Measurements from ENCODE around the gene GPR180. TPM values are rescaled to one million over a fixed set of nuclear protein-coding genes. Genes with fewer than 3 reads are reported as not detected.
"Not testable (repeated sequence)": the region's sequence is repeated elsewhere in the genome, so short reads cannot be mapped to it uniquely, and the experiment has no call there.

The GPR180 gene
- total RNA-seq, 1 experiment from 2014 or later, result 12.0 TPM

DNA sequence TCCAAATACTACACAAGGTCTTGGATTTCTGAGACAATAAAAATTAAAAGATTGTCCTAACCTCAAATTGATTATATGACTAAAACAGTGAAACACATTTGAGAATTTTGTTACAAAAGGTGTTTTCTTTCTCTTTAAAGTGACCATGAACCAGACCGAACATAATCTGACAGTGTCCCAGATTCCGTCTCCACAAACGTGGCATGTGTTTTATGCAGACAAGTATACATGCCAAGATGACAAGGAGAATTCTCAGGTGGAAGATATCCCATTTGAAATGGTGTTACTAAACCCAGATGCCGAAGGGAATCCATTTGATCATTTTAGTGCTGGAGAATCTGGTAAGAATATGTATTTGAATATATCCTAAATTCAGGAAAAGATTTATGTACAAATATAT, 10.4 kb downstream of the GPR180 start:
- Histone ChIP-seq H3K4me1 (no peaks in the 10 kb centered on the region), H3K27ac (no peak overlapping the region), H3K4me3 (no peak overlapping the region), H3K9me3 (replicated peaks) (no peaks in the 10 kb centered on the region), H3K36me3 (peaks cover 36% of the 10 kb centered on the region), H3K27me3 (no peaks in the 10 kb centered on the region)
- DNase-seq, result no peak

- DNase-seq, result no peak
- no peaks in the 10 kb centered on the region for H3K4me1 ChIP-seq
Measured at GRCh38 chr13:94613051-94613450, 11.4 kb downstream of the GPR180 start.

GRCh38 chr13:94617389-94618000, 15.8 kb downstream of the GPR180 start:
- H3K4me3 ChIP-seq, result no peak overlapping the region
- no peaks in the 10 kb centered on the region for H3K4me1 ChIP-seq
- peak in 1 of 2 experiments; percentile 36 for DNase-seq
- no peaks in the 10 kb centered on the region for H3K9me3 ChIP-seq (replicated peaks)
- no peak overlapping the region for H3K27ac ChIP-seq
- H3K36me3 ChIP-seq, result peaks cover 29% of the 10 kb centered on the region
- H3K27me3 ChIP-seq, result no peaks in the 10 kb centered on the region

More at GRCh38 chr13:94613051-94613450, 11.4 kb downstream of the GPR180 start:
- Histone ChIP-seq H3K9me3 (replicated peaks) (no peaks in the 10 kb centered on the region), H3K27me3 (no peaks in the 10 kb centered on the region), H3K36me3 (peaks cover 36% of the 10 kb centered on the region), H3K27ac (no peak overlapping the region), H3K4me3 (no peak overlapping the region)

GRCh38 chr13:94620286-94620896, 18.7 kb downstream of the GPR180 start:
- Histone ChIP-seq H3K27ac (no peak overlapping the region), H3K27me3 (no peaks in the 10 kb centered on the region), H3K36me3 (peaks cover 35% of the 10 kb centered on the region), H3K9me3 (replicated peaks) (no peaks in the 10 kb centered on the region), H3K4me3 (no peak overlapping the region), H3K4me1 (peaks cover 5% of the 10 kb centered on the region)
- peak in 1 of 2 experiments; percentile 37 for DNase-seq

DNA sequence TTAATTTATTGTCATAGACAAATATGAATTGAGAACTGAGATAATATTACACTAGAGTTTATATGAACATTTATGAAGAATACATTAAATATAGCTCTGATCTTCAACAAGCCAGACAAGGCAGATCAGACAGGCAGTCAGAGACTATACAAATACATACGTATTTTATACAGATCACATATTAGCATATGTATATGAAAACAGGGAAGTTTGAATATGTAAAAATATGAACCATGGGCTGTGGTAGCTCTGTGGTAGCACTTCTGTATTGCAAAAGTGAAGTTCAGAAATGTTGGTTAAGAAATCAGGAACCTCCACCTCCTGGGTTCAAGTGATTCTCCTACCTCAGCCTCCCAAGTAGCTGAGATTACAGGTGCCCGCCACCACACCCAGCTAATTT, 20.7 kb downstream of the GPR180 start:
- no peaks in the 10 kb centered on the region for H3K27me3 ChIP-seq
- H3K4me1 ChIP-seq, result peaks cover 5% of the 10 kb centered on the region
- DNase-seq, result no peak
- H3K9me3 ChIP-seq (replicated peaks), result no peaks in the 10 kb centered on the region
- peaks cover 48% of the 10 kb centered on the region for H3K36me3 ChIP-seq
- no peak overlapping the region for H3K4me3 ChIP-seq
- H3K27ac ChIP-seq, result no peak overlapping the region; the same call in 1 of the 2 replicates

GRCh38 chr13:94623316-94623715, 21.7 kb downstream of the GPR180 start:
- H3K36me3 ChIP-seq, result peaks cover 58% of the 10 kb centered on the region
- H3K27me3 ChIP-seq, result no peaks in the 10 kb centered on the region
- peaks cover 5% of the 10 kb centered on the region for H3K4me1 ChIP-seq
- H3K27ac ChIP-seq, result peak overlapping the region; percentile 69
- H3K9me3 ChIP-seq (replicated peaks), result no peaks in the 10 kb centered on the region
- H3K4me3 ChIP-seq, result no peak overlapping the region
- peak; percentile 45 to 73 for DNase-seq

- Histone ChIP-seq H3K4me3 (no peak overlapping the region), H3K4me1 (no peaks in the 10 kb centered on the region), H3K27me3 (no peaks in the 10 kb centered on the region), H3K9me3 (replicated peaks) (no peaks in the 10 kb centered on the region), H3K27ac (no peak overlapping the region), H3K36me3 (peaks cover 22% of the 10 kb centered on the region)
- no peak for DNase-seq
Measured at GRCh38 chr13:94630858-94631257, 29.2 kb downstream of the GPR180 start.

DNA sequence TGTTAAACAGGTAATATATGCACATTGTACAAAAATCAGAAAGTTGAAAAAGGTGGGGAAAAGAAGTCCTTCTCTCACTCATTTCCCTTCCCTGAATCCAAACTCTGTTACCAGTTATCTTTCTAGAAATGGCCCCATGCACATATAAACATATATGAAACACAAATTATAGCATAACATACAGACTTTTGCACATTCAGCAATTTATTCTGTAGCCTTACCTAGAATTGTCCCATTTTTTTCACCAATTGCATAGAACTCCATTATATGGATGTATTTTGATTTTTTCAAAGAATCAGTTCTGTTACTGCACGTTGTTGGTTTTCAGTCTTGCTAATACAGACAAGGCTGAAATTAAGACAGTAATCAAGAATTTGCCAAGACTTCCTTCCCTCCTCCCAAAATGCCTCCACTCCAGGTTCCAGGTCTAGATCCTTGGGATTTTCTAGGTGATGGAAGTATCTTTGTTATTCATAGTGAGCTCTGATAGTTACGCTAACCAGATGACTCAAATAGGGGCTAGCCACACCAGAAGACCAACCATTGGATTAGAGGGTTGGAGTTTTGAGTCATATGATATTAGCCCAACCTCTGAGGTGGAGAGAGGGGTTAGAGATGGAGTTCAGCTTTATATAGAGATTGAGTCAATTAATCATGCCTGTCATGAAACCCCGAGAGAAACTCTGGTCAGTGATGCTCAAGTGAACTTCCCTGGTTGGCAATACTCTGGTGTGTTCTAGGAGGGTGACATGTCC, 30.7 kb downstream of the GPR180 start:
- no peaks in the 10 kb centered on the region for H3K9me3 ChIP-seq (replicated peaks)
- peaks cover 11% of the 10 kb centered on the region for H3K36me3 ChIP-seq
- H3K4me1 ChIP-seq, result no peaks in the 10 kb centered on the region
- no peaks in the 10 kb centered on the region for H3K27me3 ChIP-seq
- no peak overlapping the region for H3K4me3 ChIP-seq
- H3K27ac ChIP-seq, result no peak overlapping the region
- DNase-seq, result no peak

GRCh38 chr13:94636096-94636495, 34.4 kb downstream of the GPR180 start:
- not testable (repeated sequence) for H3K9me3 ChIP-seq (replicated peaks); H3K4me1 ChIP-seq; H3K27ac ChIP-seq; DNase-seq; H3K27me3 ChIP-seq; H3K4me3 ChIP-seq; H3K36me3 ChIP-seq

DNA sequence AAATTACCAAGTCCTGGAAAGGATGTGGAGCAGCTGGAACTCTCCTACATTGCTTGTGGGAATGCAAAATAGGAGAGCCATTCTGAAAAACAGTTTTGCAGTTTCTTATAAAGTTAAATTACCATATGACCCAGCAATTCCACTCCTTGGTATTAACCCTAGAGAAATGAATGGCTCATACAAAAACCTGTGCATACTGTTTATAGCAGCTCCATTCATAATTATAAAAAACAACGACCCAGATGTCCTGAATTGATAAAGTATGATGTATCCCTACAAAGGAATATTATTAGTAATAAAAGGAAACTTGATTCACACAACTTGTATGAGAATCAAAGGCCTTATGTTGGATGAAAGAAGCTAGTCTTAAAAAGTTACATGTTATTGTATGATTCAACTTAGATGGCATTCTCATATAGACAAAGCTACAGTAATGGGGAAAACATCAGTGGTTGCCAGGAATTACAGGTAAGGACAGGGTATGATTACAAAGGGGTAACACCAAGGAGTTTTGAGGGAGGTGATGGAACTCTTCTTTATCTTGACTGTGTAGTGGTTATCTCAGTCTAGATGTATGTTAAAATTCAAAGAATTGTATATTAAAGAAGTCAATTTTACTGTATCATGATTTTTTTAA, 35.4 kb downstream of the GPR180 start:
- Histone ChIP-seq H3K27me3 (no peaks in the 10 kb centered on the region), H3K36me3 (no peaks in the 10 kb centered on the region), H3K4me1 (peaks cover 6% of the 10 kb centered on the region; the same call in 1 of the 2 replicates), H3K9me3 (replicated peaks) (no peaks in the 10 kb centered on the region), H3K4me3 (no peak overlapping the region), H3K27ac (no peak overlapping the region)
- no peak for DNase-seq

DNA sequence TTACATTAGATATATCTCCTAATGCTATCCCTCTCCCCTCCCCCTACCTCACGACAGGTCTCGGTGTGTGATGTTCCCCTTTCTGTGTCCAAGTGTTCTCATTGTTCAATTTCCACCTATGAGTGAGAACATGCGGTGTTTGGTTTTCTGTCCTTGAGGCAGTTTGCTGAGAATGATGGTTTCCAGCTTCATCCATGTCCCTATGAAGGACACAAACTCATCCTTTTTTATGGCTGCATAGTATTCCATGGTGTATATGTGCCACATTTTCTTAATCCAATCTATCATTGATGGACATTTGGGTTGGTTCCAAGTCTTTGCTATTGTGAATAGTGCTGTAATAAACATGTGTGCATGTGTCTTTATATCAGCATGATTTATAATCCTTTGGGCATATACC, 36.0 kb downstream of the GPR180 start:
- not testable (repeated sequence) for H3K27ac ChIP-seq; DNase-seq; H3K27me3 ChIP-seq; H3K9me3 ChIP-seq (replicated peaks); H3K4me1 ChIP-seq; H3K4me3 ChIP-seq; H3K36me3 ChIP-seq

DNA sequence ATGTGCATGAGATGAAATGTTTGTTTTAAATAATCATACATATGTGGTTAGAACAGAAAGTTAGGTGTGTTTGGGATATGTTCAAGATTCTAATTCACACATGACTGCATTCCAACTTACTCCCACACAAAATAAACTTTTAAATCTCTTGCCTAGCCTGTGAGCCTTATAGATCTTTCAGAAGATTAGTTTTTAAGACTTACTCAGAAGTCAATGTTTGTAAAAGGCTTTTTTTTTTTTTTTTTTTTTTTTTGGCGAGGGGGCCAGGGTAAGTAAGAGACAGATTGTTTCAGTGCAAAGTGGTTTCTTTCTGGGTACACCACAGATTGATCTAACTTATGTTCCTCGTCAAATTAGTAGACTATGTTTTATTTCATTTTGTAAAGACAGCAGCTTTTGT, 39.1 kb downstream of the GPR180 start:
- Histone ChIP-seq H3K27ac (no peak overlapping the region), H3K9me3 (replicated peaks) (no peaks in the 10 kb centered on the region), H3K4me3 (no peak overlapping the region), H3K4me1 (peaks cover 6% of the 10 kb centered on the region; the same call in 1 of the 2 replicates), H3K36me3 (no peaks in the 10 kb centered on the region), H3K27me3 (no peaks in the 10 kb centered on the region)
- DNase-seq, result no peak

DNA sequence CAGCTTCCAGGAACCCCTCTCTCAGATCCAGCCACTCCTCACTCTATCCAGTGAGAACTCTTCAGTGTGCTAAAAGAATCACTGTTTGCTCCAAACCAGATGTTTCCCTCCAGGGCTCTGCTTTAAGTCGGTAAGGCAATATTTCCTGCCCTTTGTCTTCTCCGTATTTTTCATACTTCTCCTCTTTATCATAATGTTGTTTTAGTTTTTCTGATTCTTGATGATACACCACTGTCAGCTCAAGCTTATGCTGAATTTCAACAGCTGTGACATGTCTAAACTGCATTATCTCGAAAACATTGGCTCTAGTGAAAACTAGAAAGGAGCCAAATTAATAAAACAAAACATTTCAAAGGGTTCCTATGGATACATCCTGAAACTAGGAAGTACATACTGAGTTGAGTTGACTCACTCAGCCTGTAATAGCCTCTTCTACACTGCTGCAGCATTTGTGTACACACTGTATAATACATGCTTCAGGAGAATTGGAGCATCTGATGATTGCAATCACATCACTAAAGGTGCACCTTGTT, 39.8 kb downstream of the GPR180 start:
- H3K4me3 ChIP-seq, result no peak overlapping the region
- DNase-seq, result peak in 1 of 2 experiments; percentile 39
- no peaks in the 10 kb centered on the region for H3K27me3 ChIP-seq
- H3K4me1 ChIP-seq, result peaks cover 6% of the 10 kb centered on the region; the same call in 1 of the 2 replicates
- no peak overlapping the region for H3K27ac ChIP-seq
- H3K9me3 ChIP-seq (replicated peaks), result no peaks in the 10 kb centered on the region
- no peaks in the 10 kb centered on the region for H3K36me3 ChIP-seq

DNA sequence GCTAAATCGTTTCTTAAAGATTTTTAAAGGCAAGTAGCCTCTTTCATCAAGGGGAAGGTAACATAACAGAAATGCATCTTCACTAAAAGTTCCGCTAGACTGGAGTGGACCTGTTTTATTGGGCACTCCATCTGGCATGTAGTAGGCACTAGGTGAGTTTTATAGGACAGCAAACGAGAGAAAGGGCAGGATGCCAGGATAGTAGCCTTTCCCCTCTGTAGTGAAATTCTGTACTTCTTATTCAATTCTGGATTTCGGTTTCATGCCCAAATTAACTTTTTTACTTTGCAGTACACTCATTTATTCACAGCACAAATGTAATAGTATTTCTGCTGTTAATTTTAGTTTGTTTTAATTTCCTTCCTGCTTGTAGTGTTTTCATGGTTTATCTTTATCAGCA, 45.2 kb downstream of the GPR180 start:
- no peak overlapping the region for H3K4me3 ChIP-seq
- no peak for DNase-seq
- no peak overlapping the region for H3K27ac ChIP-seq
- no peaks in the 10 kb centered on the region for H3K9me3 ChIP-seq (replicated peaks)
- H3K27me3 ChIP-seq, result no peaks in the 10 kb centered on the region
- no peaks in the 10 kb centered on the region for H3K36me3 ChIP-seq
- peaks cover under 1% of the 10 kb centered on the region; the same call in 1 of the 2 replicates for H3K4me1 ChIP-seq

DNA sequence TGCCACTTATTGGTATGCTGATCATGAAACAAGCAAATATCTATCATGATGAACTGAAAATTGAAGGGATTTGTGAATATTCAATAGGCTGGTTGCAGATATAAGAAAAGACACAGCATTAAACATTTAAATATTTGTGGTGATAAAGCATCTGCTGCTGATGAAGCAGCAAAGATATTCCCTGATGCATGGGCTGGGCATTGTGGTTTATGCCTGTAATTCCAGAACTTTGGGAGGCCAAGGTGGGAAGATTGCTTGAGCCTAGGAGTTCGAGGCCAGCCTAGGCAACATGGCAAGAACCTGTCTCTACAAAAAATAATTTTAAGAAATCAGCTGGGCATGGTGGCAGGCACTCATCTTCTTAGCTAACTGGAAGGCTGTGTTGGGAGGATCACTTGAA, 54.5 kb downstream of the GPR180 start:
- DNase-seq, result no peak
- Histone ChIP-seq H3K9me3 (replicated peaks) (no peaks in the 10 kb centered on the region), H3K27ac (no peak overlapping the region)

More for the DNA sequence above, 54.5 kb downstream of the GPR180 start:
- H3K27me3 ChIP-seq, result no peaks in the 10 kb centered on the region; the same call in 1 of the 2 replicates
- no peaks in the 10 kb centered on the region for H3K4me1 ChIP-seq
- H3K36me3 ChIP-seq, result no peaks in the 10 kb centered on the region
- no peak overlapping the region for H3K4me3 ChIP-seq

All from SJCRH30 (cell line).